Activated naive CD4-positive, alpha-beta T cell treated with anti-CD3 and anti-CD28 coated beads, Interleukin-2, amount 50 U/mL, for 72 hours (primary cell): ENCODE data around the gene INA. TPM values are rescaled to one million over a fixed set of nuclear protein-coding genes. Genes with fewer than 3 reads are reported as not detected.

ENCODE experiments used
- ATAC-seq, 2 donors: fragments of 150-1000 bp; cut with Tn5 transposase; 2 replicates each; pipeline ENCODE4 v1.10.0; 2021; ENCODE audit warnings: mild to moderate bottlenecking in 2 of 2, moderate library complexity in 2 of 2
- DNase-seq, 2 donors: peaks; one replicate each; pipeline ENCODE4 v3.0.0; 2021 to 2022; ENCODE audit warnings: low spot score in 2 of 2
- H3K27ac Mint-ChIP-seq, 2 donors: one replicate each; pipeline ENCODE4 v1.8.0; 2022; ENCODE audit warnings: mild to moderate bottlenecking in 2 of 2, mixed read lengths in 2 of 2
- H3K36me3 Mint-ChIP-seq, 2 donors: one replicate each; pipeline ENCODE4 v1.8.0; 2022; ENCODE audit warnings: mixed read lengths in 2 of 2
- H3K9me3 Mint-ChIP-seq, 2 donors: one replicate each; pipeline ENCODE4 v1.8.0; 2022; ENCODE audit warnings: mixed read lengths in 2 of 2
- total RNA-seq, 2 donors: library from RNA; stranded (reverse); gene quantifications; one replicate each; pipeline ENCODE4 v1.2.3, GENCODE V29; 2022

INA gene
- total RNA-seq, 2 donors from 2014 or later, result 0.27 TPM; not detected in 1

DNA sequence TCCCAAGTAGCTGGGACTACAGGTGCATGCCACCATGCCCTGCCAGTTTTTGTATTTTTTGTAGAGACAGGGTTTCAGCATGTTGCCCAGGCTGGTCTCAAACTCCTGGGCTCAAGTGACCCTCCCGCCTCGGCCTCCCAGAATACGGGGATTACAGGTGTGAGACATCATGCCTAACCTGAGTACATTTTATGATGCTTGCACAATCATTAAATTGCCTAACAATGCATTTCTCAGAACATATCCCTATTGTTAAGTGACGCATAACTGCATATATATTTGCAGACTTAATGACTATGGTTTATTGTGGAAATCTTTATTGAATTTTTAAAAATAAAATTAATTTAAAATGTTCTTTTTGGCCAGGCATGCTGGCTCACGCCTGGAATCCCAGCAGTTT lies 30.7 kb downstream of the INA start:
- no peaks in the 10 kb centered on the region for H3K36me3 Mint-ChIP-seq
- no peak for ATAC-seq
- H3K27ac Mint-ChIP-seq, result no peak overlapping the region
- no peaks in the 10 kb centered on the region for H3K9me3 Mint-ChIP-seq
- DNase-seq, result no peak

DNA sequence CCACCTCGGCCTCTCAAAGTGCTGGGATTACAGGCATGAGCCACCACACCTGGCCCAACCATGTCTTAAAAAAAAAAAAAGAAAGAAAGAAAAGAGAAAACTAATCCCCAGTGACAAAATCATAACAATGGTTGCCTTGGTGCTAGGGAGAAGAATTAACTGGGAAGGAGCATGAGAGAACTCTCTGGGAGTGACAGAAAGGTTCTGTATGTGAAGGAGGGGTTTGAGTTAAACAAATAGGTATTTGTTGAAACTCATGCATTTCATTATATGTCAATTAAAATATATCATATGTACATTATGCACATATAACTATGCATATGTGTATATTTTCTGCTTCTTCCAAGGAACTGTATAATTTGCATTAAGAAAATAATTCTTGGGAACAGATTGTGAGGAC lies 33.3 kb downstream of the INA start:
- Mint-ChIP-seq H3K27ac (no peak overlapping the region), H3K36me3 (no peaks in the 10 kb centered on the region), H3K9me3 (no peaks in the 10 kb centered on the region)
- no peak for DNase-seq
- ATAC-seq, result no peak

DNA sequence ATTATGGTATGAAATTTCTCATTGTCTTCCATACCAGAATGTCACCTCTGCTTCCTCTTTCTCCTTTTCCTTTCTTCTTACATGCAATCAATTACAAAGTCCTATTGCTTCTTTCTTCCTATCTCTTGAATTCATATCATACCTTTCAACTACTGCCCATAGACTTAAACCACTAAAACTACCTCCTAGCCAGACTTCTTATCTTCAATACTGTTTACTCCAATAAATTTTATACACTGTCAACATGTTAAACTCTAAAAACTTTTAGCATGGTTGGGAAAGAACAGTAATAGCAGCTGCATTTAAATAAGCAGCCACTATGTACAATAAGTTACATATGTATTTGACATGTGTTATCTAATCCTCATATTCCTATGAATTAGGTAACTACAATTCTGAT lies 39.1 kb downstream of the INA start:
- DNase-seq (no peak), ATAC-seq (no peak)
- Mint-ChIP-seq H3K9me3 (no peaks in the 10 kb centered on the region), H3K36me3 (no peaks in the 10 kb centered on the region), H3K27ac (no peak overlapping the region)

DNA sequence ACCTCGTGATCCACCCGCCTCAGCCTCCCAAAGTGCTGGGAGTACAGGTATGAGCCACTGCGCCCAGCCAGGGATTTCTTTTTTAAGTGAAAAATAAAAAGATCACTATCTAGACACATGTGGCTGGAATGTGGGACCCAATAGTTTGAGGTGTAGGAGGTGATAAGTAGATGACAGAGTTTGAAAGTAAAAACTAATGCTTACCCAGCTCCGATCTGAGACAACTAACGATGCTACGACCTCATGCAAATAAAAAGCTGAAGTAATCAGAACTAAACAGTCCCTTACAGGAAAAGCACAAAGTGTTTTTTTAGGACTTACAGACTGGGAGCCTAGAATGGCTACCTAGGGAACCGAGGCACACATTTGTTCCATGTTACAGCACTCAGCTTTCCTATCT lies 51.0 kb downstream of the INA start:
- no peak for DNase-seq
- Mint-ChIP-seq H3K9me3 (no peaks in the 10 kb centered on the region), H3K36me3 (peaks cover under 1 to 12% of the 10 kb centered on the region in 2 donors), H3K27ac (no peak overlapping the region)
- ATAC-seq, result no peak

DNA sequence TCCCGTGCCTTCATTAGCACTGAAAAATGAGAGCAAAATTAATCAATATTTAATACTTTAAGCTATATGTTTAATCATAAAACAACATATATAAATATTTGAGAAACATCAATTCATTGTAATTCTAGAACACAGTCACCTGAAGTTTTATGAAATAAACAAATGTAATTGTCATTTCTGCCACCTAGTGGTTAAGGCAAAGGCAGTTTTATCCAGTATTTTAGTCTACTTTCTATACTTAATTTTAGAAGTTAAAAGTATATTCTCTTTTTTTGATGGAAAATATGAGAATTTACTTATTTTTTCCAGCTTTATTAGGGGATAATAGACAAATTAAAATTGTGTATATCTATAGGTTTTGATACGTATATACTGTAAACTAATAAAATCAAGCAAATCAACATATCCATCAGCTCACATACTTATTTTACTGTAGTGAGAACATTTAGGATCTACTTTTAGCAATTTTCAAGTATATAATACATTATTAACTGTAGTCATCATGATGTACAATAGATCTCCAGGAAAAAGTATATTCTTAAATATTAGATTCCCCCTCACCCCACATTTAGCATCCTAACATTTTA lies 57.1 kb downstream of the INA start:
- no peak overlapping the region for H3K27ac Mint-ChIP-seq
- no peaks in the 10 kb centered on the region for H3K9me3 Mint-ChIP-seq
- H3K36me3 Mint-ChIP-seq, result peaks cover 5 to 16% of the 10 kb centered on the region in 2 donors
- DNase-seq, result no peak
- ATAC-seq, result no peak

DNA sequence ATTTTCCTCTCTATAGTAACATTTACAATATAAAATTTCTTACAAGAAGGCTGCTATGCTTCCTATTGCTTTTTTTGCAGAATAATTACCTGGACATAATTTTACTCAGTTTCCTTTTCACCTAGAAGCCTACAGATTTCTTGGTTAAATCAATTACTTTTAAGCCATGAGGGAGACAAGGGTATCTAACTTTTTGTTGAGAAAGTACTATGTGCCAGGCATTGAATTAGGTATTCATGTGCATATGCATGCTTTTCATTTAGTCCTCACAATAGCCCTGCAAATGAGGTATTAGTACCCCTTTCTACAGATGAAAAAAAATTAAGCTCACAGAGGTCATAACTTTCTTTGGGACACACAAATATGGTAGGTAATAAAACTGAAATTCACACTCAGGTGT lies 57.6 kb downstream of the INA start:
- H3K36me3 Mint-ChIP-seq, result peaks cover 5 to 16% of the 10 kb centered on the region in 2 donors
- no peak for ATAC-seq
- DNase-seq, result no peak
- H3K9me3 Mint-ChIP-seq, result no peaks in the 10 kb centered on the region
- no peak overlapping the region for H3K27ac Mint-ChIP-seq

DNA sequence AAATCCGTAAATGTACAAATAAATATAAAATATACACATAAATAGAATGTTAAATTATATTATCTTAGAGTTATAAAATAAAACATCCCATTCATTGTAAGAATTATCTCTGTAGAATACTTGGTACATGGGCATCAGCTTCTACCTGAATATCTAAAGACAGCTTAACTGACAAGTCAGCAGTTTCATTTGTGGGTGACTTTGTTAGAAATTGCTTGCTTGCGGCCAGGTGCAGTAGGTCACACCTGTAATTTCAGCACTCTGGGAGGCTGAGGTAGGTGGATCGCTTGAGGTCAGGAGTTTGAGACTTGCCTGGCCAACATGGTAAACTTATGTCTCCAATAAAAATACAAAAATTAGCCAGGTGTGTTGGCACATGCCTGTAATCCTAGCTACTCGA lies 59.4 kb downstream of the INA start:
- H3K27ac Mint-ChIP-seq, result no peak overlapping the region
- DNase-seq (no peak), ATAC-seq (no peak)
- peaks cover 5 to 16% of the 10 kb centered on the region in 2 donors for H3K36me3 Mint-ChIP-seq
- no peaks in the 10 kb centered on the region for H3K9me3 Mint-ChIP-seq

Other genes with a start within 250 kb of the INA start
- 10 to 100 TPM; 42.0 to 46.5 TPM for gene NT5C2, start 83.9 kb upstream of the INA start, total RNA-seq
- gene RPEL1, start 31.3 kb upstream of the INA start, total RNA-seq, result not detected
- gene PCGF6, start 74.0 kb downstream of the INA start, total RNA-seq, result 10 to 100 TPM; 13.2 to 15.2 TPM
- gene TAF5, start 90.8 kb downstream of the INA start, total RNA-seq, result 10 to 100 TPM in 1 of 2 donors, 1 to 10 TPM in 1; 10.0 to 21.8 TPM
- gene ATP5MK, start 119.3 kb downstream of the INA start, total RNA-seq, result 100 to 1,000 TPM; 382 to 465 TPM
- gene PDCD11, start 119.5 kb downstream of the INA start, total RNA-seq, result 10 to 100 TPM; 49.6 to 62.2 TPM
- 10 to 100 TPM in 1 of 2 donors, 1 to 10 TPM in 1; 9.1 to 13.5 TPM for gene CALHM2, start 175.2 kb downstream of the INA start, total RNA-seq
- gene CALHM1, start 181.8 kb downstream of the INA start, total RNA-seq, result not detected
- gene CALHM3, start 202.1 kb downstream of the INA start, total RNA-seq, result not detected
- gene NEURL1, start 216.6 kb downstream of the INA start, total RNA-seq, result 1 to 10 TPM in 1 of 2 donors, under 1 TPM in 1; 0.87 to 2.4 TPM